Pancreas (tissue), 10 donors: Measurements from ENCODE around the gene ADO. TPM values are rescaled to one million over a fixed set of nuclear protein-coding genes. Genes with fewer than 3 reads are reported as not detected.

Experiments used
- ATAC-seq, 4 donors: fragments of 200-7000 bp; cut with Tn5 transposase; one replicate each; pipeline versions ENCODE4 v1.8.0 to v1.9.1; 2020; ENCODE audit warnings: mild to moderate bottlenecking in 4 of 4, moderate library complexity in 4 of 4
- DNase-seq, 6 donors: peaks; one replicate each; pipeline ENCODE4 v3.0.0-alpha.2; 2020
- FAIRE-seq: peaks from 2 replicates; lab custom pipeline; 2012; peaks lifted over from hg19 to GRCh38; lab: Jason Lieb, UNC
- H3K27ac ChIP-seq, 4 donors: fragments of 200-600 bp; sonication (generic); 1 replicate in 3 of 4; 2 replicates in 1 of 4; pipeline versions ENCODE4 v1.5.0 to v1.8.0; 2020
- H3K27me3 ChIP-seq, 4 donors: fragments of 200-600 bp; one replicate each; pipeline ENCODE4 v1.8.0; 2021
- H3K36me3 ChIP-seq, 3 donors: fragments of 200-600 bp; sonication (generic) in 1 of 3; one replicate each; pipeline versions ENCODE4 v1.5.0 to v1.8.0; 2020 to 2021
- H3K4me1 ChIP-seq, 3 donors: fragments of 200-600 bp; one replicate each; pipeline ENCODE4 v1.8.0; 2021
- H3K4me3 ChIP-seq, 4 donors: fragments of 200-600 bp; sonication (generic) in 2 of 4; one replicate each; pipeline versions ENCODE4 v1.5.0 to v1.8.0; 2020 to 2021
- H3K9me3 ChIP-seq, 4 donors: fragments of 200-600 bp; one replicate each; pipeline ENCODE4 v1.8.0; 2021
- CTCF ChIP-seq, 4 donors: fragments of 200-600 bp; sonication (generic) in 3 of 4; IDR thresholded peaks; one replicate each; pipeline versions ENCODE4 v1.5.0 to v1.8.0; 2021; ENCODE audit warnings: antibody characterized with exemption in 4 of 4
- WGBS, 2 donors: extraction: QIAGEN DNeasy Blood & Tissue Kit; methylation state at CpG; one replicate each; pipeline ENCODE4 v1.1.7; 2013; 5-methylcytosine and 5-hydroxymethylcytosine counted together
- intact Hi-C, 3 donors: fragments of 100-400 bp; cut with DNase I; formaldehyde crosslinking; loops; one replicate each; pipeline versions ENCODE4 v1.11.1 to v1.14.2; 2022
- polyA plus RNA-seq, 2 donors: library from polyadenylated mRNA; stranded (reverse); fragments of 200-250 nt; gene quantifications; one replicate each; pipeline ENCODE4 v1.2.3, GENCODE V29; 2013
- total RNA-seq, 6 donors: library from RNA; stranded (reverse); fragmentation: NEBNext Ultra II Directional in 4 of 6; extraction: Animal tissue kit (Norgen Biotek cat#: 25700) in 4 of 6; gene quantifications; one replicate each; pipeline versions ENCODE4 v1.2.1 to v1.2.4, GENCODE V29; 2021 to 2023
- donor health status: healthy with polysubstance abuse.
- donor health status: DM: no; HTN: no; CAD: no; lungs with moderate emphysema.
- donor health status: DM: no; HTN: no; CAD: no.
- donor health status: control.
- donor health status: control.
- donor health status: Bipolar disorder and iron deficiency.
- donor health status: DM: yes; HTN: yes; CAD: no.
- donor health status: DM: no; HTN: no; CAD: no.
- donor health status: DM: no; HTN: no; CAD: no.
- donor health status: DM: yes; HTN: yes; CAD: no.

Gene ADO
- total and polyA plus RNA-seq, 8 donors, result 2.4 to 9.6 (median 5.3) TPM

GRCh38 chr10:62816076-62816330, 11.5 kb downstream of the ADO start:
- intact Hi-C loops, result loop anchor here in 1 of 3 donors (10.0 kb wide), 1 partner anchor 221 kb away; no protein-coding TSS in a partner anchor
- no peak for TF ChIP-seq CTCF (IDR thresholded peaks at IDR 0.05)

GRCh38 chr10:62816331-62817120, 12.0 kb downstream of the ADO start, which contains the start of gene EGR2:
Gene EGR2 (minus strand): TSS chr10:62816366. CDS start chr10:62816029, 337 bp downstream.
- Histone ChIP-seq H3K9me3 (no peaks in the 10 kb centered on the region), H3K36me3 (no peaks in the 10 kb centered on the region), H3K27ac (peak within 1 kb of the TSS; percentile 88 to 94 (median 89)), H3K4me3 (peak within 1 kb of the TSS; percentile 69 to 93 (median 83)), H3K27me3 (peaks cover 0 to 33% (median 6%) of the 10 kb centered on the region in 4 donors), H3K4me1 (peaks cover 14 to 21% (median 18%) of the 10 kb centered on the region in 3 donors)
- TF ChIP-seq CTCF (IDR thresholded peaks at IDR 0.05), result no peak
- intact Hi-C loops, result loop anchor here in 1 of 3 donors (10.0 kb wide), 1 partner anchor 222 kb away; no protein-coding TSS in a partner anchor
- WGBS, 2 donors, result 0% methylated on average over 52 to 53 of the region's 53 CpGs
- FAIRE-seq, result peak; percentile 81
- ATAC-seq, result peak; percentile 83 to 89 (median 87)
- peak; percentile 87 to 94 (median 90) for DNase-seq

More at GRCh38 chr10:62816076-62816330, 11.5 kb downstream of the ADO start:
- DNase-seq, result no peak
- Histone ChIP-seq H3K27me3 (peaks cover 0 to 33% (median 6%) of the 10 kb centered on the region in 4 donors), H3K9me3 (no peaks in the 10 kb centered on the region), H3K4me3 (peak overlapping the region; percentile 69 to 93 (median 83)), H3K36me3 (no peaks in the 10 kb centered on the region), H3K4me1 (peaks cover 14 to 21% (median 18%) of the 10 kb centered on the region in 3 donors), H3K27ac (peak overlapping the region in 3 of 4 donors; percentile 88 to 94 (median 90))
- WGBS, 2 donors, result 0% methylated on average over 2 of the region's 2 CpGs
- no peak for FAIRE-seq
- ATAC-seq, result no peak

- intact Hi-C loops, result loop anchor here in 1 of 3 donors (10.0 kb wide), 1 partner anchor 222 kb away; no protein-coding TSS in a partner anchor
- FAIRE-seq, result no peak
- no peaks in the 10 kb centered on the region for H3K36me3 ChIP-seq
- peak overlapping the region; percentile 88 to 94 (median 89) for H3K27ac ChIP-seq
- peak overlapping the region; percentile 69 to 93 (median 83) for H3K4me3 ChIP-seq
- DNase-seq, result peak; percentile 27 to 81 (median 54)
- no peak for TF ChIP-seq CTCF (IDR thresholded peaks at IDR 0.05)
- peaks cover 0 to 33% (median 6%) of the 10 kb centered on the region in 4 donors for H3K27me3 ChIP-seq
- H3K9me3 ChIP-seq, result no peaks in the 10 kb centered on the region
- WGBS, 2 donors, result 1% methylated on average over 48 to 49 of the region's 49 CpGs
- H3K4me1 ChIP-seq, result peaks cover 14 to 21% (median 18%) of the 10 kb centered on the region in 3 donors
- peak; percentile 28 to 64 (median 45) for ATAC-seq
Observed at GRCh38 chr10:62817121-62817765, 12.7 kb downstream of the ADO start.

GRCh38 chr10:62817766-62818425, 13.4 kb downstream of the ADO start:
- FAIRE-seq (no peak), DNase-seq (peak; percentile 66 to 90 (median 76)), ATAC-seq (peak; percentile 64 to 85 (median 78))
- Histone ChIP-seq H3K4me1 (peaks cover 14 to 21% (median 18%) of the 10 kb centered on the region in 3 donors), H3K27me3 (peaks cover 0 to 30% (median 6%) of the 10 kb centered on the region in 4 donors), H3K36me3 (no peaks in the 10 kb centered on the region), H3K27ac (peak overlapping the region in 3 of 4 donors; percentile 88 to 94 (median 90)), H3K9me3 (no peaks in the 10 kb centered on the region), H3K4me3 (peak overlapping the region; percentile 69 to 93 (median 83))
- WGBS, 2 donors, result 0 to 1% methylated on average over 40 to 51 of the region's 51 CpGs
- TF ChIP-seq CTCF (IDR thresholded peaks at IDR 0.05), result peak; percentile 68 to 86 (median 75)
- intact Hi-C loops, result loop anchor here in 1 of 3 donors (10.0 kb wide), 1 partner anchor 223 kb away; no protein-coding TSS in a partner anchor
